HG02943 (cell line): ENCODE measurements around the gene CACNB1.

ENCODE experiments used
- ATAC-seq: cut with Tn5 transposase; IDR thresholded peaks from one replicate; pipeline ENCODE4 v1.9.1; 2021; ENCODE audit warnings: mild to moderate bottlenecking, low read depth, moderate library complexity; ENCODE audit not compliant: unreplicated experiment

Gene CACNB1

GRCh38 chr17:39205112-39205526, 7.7 kb upstream of the CACNB1 start:
- no peak for ATAC-seq

- ATAC-seq: no peak
Observed at GRCh38 chr17:39204245-39204644, 6.8 kb upstream of the CACNB1 start.

DNA sequence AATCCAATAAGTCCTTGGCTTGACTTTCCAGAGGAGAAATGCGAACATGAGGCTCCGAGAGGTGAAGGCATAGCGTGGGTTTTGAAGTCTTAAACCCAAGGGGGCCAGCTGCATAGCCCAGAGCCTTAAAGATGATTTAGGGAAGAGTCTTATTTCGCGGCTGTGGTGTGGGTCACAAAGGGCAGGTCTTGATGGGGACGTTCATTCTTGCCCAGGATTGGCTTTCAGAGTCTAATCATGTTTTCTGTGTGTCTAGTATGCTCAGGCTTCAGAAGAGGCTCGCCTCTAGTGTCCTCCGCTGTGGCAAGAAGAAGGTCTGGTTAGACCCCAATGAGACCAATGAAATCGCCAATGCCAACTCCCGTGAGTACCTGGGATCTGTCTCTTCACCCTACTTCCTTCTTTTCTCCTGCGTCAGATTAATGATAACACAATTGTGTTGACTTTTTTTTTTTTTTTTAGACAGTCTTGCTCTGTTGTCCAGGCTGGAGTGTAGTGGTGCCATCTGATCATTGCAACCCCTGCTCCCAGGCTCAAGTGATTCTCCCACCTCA, 3.6 kb upstream of the CACNB1 start:
- ATAC-seq: no peak

- ATAC-seq: peak; percentile 59
Observed at GRCh38 chr17:39200070-39200879, 2.8 kb upstream of the CACNB1 start, which contains the start of gene RPL19. TSS of gene RPL19 (plus strand) at chr17:39200283. CDS start at chr17:39200345, 62 bp downstream.

DNA sequence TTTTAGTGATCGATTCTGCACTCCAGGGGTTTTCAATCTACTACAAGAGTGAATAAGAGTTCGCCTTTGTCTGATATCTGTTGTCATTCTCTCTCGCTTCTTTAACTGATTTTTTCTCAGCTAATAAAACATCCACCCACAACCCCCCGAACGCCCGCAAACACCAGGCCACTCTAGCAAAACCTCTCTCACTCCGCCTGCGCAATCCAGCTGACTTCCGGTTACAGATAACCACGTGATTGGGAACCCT, 2.3 kb upstream of the CACNB1 start:
- ATAC-seq: peak; percentile 54

DNA sequence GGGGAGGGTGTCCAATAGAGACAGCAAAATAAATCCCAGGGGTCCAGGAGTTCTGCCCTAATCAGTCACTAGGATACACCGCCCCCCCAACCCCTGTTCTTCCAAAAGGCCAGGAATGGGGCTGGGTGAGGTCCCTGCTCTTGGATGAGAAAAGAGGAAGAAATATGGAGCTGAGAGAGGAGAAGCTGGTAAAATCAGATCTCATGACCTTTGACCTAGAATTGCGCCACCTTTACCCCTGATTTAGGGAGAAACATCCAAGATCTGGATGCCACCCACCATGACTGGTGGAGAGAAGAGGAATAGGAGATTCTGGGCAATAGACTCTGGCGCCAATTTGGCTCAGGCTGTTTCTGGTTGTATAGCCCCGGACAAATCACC, 707 bp upstream of the CACNB1 start:
- no peak for ATAC-seq

DNA sequence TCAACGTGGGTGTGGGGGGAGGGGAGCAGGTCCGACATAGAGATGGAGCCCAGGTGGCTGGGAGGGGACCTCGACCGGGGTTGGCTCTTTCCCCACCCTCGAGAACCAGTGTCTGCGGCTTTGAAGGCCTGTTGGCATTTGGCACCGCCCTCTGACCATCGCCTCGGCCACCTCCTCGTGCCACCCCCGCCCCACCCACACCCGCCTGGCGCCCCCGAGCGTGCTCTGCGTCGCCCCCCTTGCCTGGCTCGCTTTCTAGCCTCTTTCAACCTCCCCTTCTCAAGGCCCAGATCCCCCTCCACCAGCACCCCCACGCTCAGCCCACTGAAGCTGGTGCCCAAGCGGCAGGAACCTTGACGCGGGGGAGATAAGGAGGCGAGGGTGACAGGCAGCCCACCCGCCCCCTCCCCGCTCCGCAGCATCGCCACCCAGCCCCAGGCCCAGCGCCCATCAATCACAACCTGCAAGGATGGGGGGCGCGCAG, 619 bp downstream of the CACNB1 start:
- ATAC-seq: no peak

GRCh38 chr17:39196241-39196807, 1.1 kb downstream of the CACNB1 start:
- ATAC-seq: no peak

DNA sequence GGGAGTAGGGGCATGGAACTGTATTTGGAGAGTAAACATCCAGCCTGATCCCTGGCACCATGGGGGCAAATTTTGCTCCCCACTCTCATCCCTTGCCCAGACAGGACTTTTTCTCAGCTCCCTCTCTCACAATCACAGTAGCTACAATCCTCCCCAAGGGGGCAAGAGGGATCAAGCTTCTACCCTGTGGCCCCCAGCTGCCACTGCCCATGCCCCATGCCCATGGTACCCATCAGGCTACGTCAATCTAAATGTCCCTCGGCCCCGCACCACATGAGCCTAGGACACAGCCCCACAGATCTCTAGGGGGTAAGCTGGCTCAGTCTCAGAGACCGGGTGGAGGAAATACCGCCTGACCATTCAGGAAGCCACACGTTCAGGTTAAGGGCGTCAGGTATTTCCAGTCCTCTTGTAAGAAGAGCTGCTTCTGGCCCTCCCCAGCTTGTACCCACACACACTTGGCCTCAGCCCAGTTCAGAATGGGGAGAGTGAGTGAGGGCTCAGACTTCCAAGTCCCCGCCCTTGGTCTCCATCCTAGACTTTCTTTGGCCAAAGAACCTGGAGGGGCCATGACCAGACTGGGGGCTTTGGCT, 1.8 kb downstream of the CACNB1 start:
- ATAC-seq: no peak

- ATAC-seq: no peak
Observed at GRCh38 chr17:39194985-39195524, 2.4 kb downstream of the CACNB1 start.

GRCh38 chr17:39194089-39194984, 3.1 kb downstream of the CACNB1 start:
- no peak for ATAC-seq

GRCh38 chr17:39193346-39193745, 4.1 kb downstream of the CACNB1 start:
- no peak for ATAC-seq

GRCh38 chr17:39192901-39193300, 4.6 kb downstream of the CACNB1 start:
- no peak for ATAC-seq

DNA sequence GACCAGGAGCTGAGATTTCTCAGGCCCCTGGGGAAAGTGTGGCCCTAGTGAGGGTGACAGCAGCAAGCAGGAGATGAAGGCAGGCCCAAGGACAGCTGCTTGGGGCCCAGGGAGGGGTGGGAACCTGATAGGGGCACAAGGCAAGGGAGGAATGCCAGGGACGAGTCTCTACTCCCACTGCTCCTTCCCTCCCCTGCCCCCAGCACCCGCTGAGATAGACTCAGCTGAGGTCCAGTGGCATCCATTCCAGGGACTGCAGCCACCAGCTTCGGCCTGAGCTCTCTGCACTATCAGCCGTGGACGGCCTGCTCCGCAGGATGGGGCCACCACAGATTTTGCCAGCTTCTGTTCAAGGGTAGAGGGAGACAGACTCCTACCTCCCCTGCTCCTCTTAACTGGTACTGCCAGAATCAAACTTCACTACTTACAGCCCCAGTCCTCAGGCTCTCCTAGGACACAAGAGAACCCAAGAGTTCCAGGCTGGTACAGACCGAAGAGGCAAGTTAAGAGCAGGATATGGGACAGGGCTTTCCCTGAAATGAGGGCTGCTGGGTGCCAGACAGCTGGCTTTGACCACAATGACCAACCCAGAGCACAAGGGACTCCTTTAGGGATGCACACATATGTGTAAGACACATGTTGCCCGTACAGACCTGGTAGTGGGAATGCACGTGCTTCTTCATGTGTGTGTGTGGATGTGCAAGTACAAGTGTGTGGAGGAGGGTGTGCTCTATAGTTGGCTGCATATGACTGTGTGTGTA, 5.5 kb downstream of the CACNB1 start:
- no peak for ATAC-seq

GRCh38 chr17:39187152-39187830, 10.2 kb downstream of the CACNB1 start:
- no peak for ATAC-seq

DNA sequence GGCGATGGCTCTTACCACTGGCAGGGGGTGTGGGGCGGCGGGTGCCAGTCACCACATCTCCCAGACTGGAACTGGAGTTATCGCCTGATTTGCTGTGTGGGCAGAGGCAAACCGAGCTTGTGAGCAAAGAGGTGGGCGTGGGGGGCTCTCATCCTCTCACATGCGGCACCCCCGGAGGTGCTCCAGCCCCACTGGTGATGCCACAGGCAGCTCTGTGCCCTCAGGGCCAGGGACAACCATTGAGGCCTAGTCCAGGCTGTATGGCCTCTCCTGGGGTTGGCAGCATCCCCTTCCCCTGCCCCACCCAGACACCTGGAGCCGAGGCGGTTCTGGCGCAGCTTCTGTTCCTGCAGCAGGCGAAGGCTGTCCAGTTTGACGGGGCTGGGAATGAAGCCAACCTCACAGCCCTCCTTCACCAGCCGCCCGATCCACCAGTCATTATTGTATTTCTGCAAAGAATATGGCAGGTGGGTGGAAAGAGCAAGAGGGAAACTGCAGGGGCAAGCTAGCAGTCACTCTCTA, 10.9 kb downstream of the CACNB1 start:
- no peak for ATAC-seq

DNA sequence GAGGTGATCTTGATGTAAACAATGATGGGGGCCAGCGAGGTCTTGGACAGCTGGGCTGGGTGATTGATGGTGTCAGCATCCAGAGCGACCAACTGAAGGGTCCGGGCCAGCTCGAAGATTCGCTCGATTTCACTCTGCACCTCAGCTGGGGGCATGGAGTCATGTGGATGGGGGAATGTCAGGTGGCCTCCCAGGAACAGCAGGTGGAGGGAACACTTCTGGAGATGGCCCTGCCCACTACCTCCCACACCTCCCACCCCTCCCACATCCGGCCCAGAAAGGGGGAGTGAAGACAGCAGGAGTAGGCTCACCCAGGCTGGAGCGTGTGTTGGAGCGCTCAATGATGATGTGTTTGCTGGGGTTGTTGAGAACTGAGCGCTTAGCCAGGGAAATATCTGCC, 13.7 kb downstream of the CACNB1 start:
- ATAC-seq: no peak

- ATAC-seq: no peak
Observed at GRCh38 chr17:39183045-39183444, 14.4 kb downstream of the CACNB1 start.

DNA sequence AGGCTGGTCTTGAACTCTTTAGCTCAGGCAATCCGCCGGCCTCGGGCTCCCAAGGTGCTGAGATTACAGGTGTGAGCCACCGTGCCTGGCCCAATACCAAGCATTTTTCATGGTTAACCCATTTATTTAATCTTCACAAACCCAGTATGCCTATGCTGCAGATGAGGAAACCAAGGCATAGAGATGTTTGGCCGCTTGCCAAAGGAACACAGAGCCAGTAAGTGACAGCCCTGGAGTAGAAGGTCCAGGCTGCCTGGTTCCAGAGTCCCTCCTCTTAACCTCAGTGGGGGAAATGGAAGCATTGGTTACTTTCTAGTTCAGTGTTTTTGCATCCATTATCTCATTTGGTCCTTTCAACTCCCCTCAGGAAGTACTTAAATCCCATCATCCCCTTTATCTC, 16.2 kb downstream of the CACNB1 start:
- ATAC-seq: no peak
